HepG2 (cell line): Measurements from ENCODE around the gene GRAP. TPM values are rescaled to one million over a fixed set of nuclear protein-coding genes. Genes with fewer than 3 reads are reported as not detected.
A peak's percentile ranks its signal among the peaks of the same experiment; 100 is the strongest.

Experiments used
- ARID4A ChIP-seq: sonication (generic); formaldehyde crosslinking; IDR thresholded peaks from 2 replicates; pipeline ENCODE4 v1.5.0; 2020; ENCODE audit warnings: mild to moderate bottlenecking, missing genetic modification reagents, borderline replicate concordance
- ATRX ChIP-seq: sonication (generic); formaldehyde crosslinking; IDR thresholded peaks from 2 replicates; pipeline ENCODE4 v1.4.0; 2020; ENCODE audit warnings: missing genetic modification reagents, borderline replicate concordance
- FOSL1 ChIP-seq: sonication (generic); formaldehyde crosslinking; IDR thresholded peaks from 2 replicates; pipeline ENCODE4 v1.9.0; 2021; ENCODE audit warnings: missing genetic modification reagents, borderline replicate concordance
- FOXO1 ChIP-seq: sonication (generic); formaldehyde crosslinking; IDR thresholded peaks from 2 replicates; pipeline ENCODE4 v1.4.0; 2020; ENCODE audit warnings: missing genetic modification reagents
- MTERF4 ChIP-seq: sonication (generic); formaldehyde crosslinking; IDR thresholded peaks from 2 replicates; pipeline ENCODE4 v1.8.0; 2023; ENCODE audit warnings: mild to moderate bottlenecking, missing genetic modification reagents
- NFE2L1 ChIP-seq: sonication (generic); formaldehyde crosslinking; IDR thresholded peaks from 2 replicates; pipeline ENCODE4 v1.4.0; 2020; ENCODE audit warnings: missing genetic modification reagents, mild to moderate bottlenecking, borderline replicate concordance
- NFKBIZ ChIP-seq: IDR thresholded peaks from 2 replicates; pipeline ENCODE4 v1.6.1; 2018; ENCODE audit warnings: missing genetic modification reagents, missing compliant biosample characterization
- RAD21 ChIP-seq: fragments of 450-650 bp; formaldehyde crosslinking; IDR thresholded peaks from 2 replicates; pipeline ENCODE4 v1.5.0; 2020; ENCODE audit warnings: mild to moderate bottlenecking
- TFDP1 ChIP-seq: IDR thresholded peaks from 2 replicates; pipeline ENCODE4 v1.6.1; 2016; ENCODE audit warnings: missing compliant biosample characterization, missing genetic modification reagents, borderline replicate concordance
- TOPORS ChIP-seq: sonication (generic); formaldehyde crosslinking; IDR thresholded peaks from 2 replicates; pipeline ENCODE4 v1.8.0; 2023; ENCODE audit warnings: mild to moderate bottlenecking, missing genetic modification reagents
- ZNF431 ChIP-seq: sonication (generic); formaldehyde crosslinking; IDR thresholded peaks from 2 replicates; pipeline ENCODE4 v1.9.0; 2022; ENCODE audit warnings: missing genetic modification reagents, low read depth, mild to moderate bottlenecking, borderline replicate concordance
- ZNF503 ChIP-seq: sonication (generic); formaldehyde crosslinking; IDR thresholded peaks from 2 replicates; pipeline ENCODE4 v1.4.0; 2020; ENCODE audit warnings: missing genetic modification reagents
- ZNF557 ChIP-seq: sonication (generic); formaldehyde crosslinking; IDR thresholded peaks from 2 replicates; pipeline ENCODE4 v1.4.0; 2020; ENCODE audit warnings: missing genetic modification reagents
- ZNF687 ChIP-seq: sonication (generic); formaldehyde crosslinking; IDR thresholded peaks from 2 replicates; pipeline ENCODE4 v1.5.1; 2020; ENCODE audit warnings: mild to moderate bottlenecking, missing genetic modification reagents, moderate library complexity
- polyA plus RNA-seq, 8 experiments: library from polyadenylated mRNA; depleted of rRNA in 3 of 8; stranded (reverse) in 7 of 8; unstranded in 1 of 8; fragments of >200 nt; fragmentation: Illumina TruSeq in 4 of 8; extraction: Trizol in 4 of 8; gene quantifications; 2 replicates each; pipeline versions ENCODE4 v1.2.1 to v1.2.3, GENCODE V29; 2011 to 2016; ENCODE audit warnings: low read depth in 4 of 8, missing spikeins in 1 of 8, mixed read lengths in 1 of 8; ENCODE audit not compliant: insufficient read depth in 1 of 8
- total RNA-seq, 5 experiments: library from RNA; depleted of rRNA; stranded (reverse); fragments of >200 nt; fragmentation: Illumina TruSeq; extraction: Trizol; gene quantifications; 2 replicates each; pipeline ENCODE4 v1.2.3, GENCODE V29; 2016; ENCODE audit warnings: low read depth in 1 of 5

GRAP gene
- total and polyA plus RNA-seq, 2 of the 13 experiments (the other 11 are each of a cell fraction or from before 2014, with no cell fraction given): 0.77 to 1.7 TPM

- TF ChIP-seq ZNF687 (CRISPR knock-in tag) (peak; percentile 86), MTERF4 (0 out of 2 replicates have a peak, but pooled peaks have one; percentile 23), ZNF503 (CRISPR knock-in tag) (no peak), ZNF557 (CRISPR knock-in tag) (no peak), TOPORS (CRISPR knock-in tag) (peak; percentile 29; the same call in 1 of the 2 replicates), FOSL1 (CRISPR knock-in tag) (no peak), NFE2L1 (CRISPR knock-in tag) (no peak), FOXO1 (CRISPR knock-in tag) (no peak), ZNF431 (CRISPR knock-in tag) (no peak), ARID4A (CRISPR knock-in tag) (peak; percentile 63; the same call in 1 of the 2 replicates), NFKBIZ (CRISPR knock-in tag) (no peak), RAD21 (CRISPR knock-in tag) (0 out of 2 replicates have a peak, but pooled peaks have one; percentile 27), TFDP1 (CRISPR knock-in tag) (peak; percentile 29; the same call in 1 of the 2 replicates), ATRX (CRISPR knock-in tag) (no peak)
Observed at GRCh38 chr17:19003543-19004420, 43.0 kb downstream of the GRAP start (continued).
